Pons (tissue), 1 donor: ENCODE data around the gene NINJ1.

Source experiments
- DNase-seq: peaks from one replicate; pipeline ENCODE4 v3.0.0-alpha.2; 2016; ENCODE audit warnings: low spot score

Gene NINJ1

DNA sequence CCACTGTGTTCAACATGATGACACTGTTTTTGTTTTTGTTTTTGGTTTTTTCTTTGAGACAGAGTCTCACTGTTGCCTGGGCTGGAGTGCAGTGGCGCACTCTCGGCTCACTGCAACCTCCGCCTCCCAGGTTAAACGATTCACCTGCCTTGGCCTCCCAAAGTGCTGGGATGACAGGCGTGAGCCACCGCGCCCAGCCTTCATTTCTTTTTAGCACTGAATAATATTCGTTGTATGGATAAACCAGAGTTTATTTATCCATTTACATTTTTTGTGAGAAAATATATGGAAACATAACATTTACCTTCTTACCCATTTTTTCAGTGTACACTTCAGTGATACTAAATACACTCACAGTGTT is 33.8 kb downstream of the NINJ1 start:
- DNase-seq: no peak

DNA sequence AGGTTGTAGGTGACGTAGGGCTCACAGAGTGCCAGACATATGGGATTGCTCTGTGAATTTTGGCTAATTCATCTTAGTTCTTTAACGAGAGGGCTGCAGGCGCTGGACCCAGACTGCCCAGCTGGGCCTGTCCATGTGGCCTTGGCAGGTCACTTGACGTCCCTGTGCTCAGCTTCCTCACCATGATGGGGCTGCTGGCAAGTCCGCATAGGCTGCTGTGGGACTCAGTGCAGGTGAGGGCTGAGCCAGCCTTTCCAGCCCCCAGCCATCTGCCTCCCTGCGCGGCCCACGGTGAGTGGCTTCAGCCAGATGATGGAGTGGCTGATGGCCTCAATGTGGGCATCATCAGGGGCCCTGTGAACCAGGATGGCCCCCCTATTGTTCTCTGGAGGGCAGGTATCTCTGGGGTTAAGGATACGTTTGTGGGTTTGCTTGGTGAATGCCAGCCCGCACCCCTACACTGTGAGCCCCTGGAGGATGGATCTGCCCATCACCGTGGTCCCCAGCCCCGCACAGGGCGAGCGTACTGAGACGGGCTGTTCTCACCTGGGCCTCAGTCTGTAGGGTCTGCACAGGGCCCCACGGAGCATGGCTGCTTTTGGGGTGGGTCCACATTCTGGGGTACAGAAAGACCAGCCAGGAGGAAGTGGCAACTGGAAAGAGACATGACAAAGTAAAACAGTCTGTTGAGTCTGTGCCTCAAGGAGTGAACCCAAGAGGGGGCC is 34.3 kb downstream of the NINJ1 start:
- DNase-seq: no peak

DNA sequence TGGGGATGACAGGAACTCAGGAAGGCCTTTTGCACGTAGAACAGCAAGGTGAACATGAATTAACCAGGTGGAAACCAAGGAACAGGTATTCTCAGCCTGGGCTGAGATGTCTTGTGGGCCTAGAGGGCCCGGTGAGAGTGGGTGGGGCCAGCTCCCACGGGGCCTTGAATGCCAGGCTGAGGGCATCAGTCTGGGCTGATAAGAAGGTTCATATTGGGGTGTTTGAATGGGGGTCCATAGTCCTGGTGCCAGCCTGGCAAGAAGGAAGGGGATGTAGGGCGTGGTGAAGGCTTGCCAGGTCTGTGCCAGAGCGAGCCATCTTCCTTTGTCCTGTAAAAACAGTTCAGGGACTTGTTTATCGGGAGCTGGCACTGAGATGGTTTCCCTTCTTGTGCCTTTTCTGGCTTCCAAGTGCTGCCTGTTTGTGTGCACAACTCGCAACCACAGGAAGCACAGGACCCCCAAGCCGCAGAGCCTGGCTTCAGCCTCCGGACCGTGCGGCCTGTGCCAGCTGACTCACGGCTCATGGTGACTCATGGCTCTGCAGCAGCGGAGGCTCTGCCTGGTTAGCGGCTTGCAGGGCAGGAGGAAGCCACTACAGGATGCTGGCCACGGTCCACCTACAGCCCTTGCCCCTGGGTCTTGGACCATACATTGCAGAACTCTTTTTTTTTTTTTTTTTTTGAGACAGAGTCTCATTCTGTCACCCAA is 35.7 kb downstream of the NINJ1 start:
- DNase-seq: peak; percentile 83

DNA sequence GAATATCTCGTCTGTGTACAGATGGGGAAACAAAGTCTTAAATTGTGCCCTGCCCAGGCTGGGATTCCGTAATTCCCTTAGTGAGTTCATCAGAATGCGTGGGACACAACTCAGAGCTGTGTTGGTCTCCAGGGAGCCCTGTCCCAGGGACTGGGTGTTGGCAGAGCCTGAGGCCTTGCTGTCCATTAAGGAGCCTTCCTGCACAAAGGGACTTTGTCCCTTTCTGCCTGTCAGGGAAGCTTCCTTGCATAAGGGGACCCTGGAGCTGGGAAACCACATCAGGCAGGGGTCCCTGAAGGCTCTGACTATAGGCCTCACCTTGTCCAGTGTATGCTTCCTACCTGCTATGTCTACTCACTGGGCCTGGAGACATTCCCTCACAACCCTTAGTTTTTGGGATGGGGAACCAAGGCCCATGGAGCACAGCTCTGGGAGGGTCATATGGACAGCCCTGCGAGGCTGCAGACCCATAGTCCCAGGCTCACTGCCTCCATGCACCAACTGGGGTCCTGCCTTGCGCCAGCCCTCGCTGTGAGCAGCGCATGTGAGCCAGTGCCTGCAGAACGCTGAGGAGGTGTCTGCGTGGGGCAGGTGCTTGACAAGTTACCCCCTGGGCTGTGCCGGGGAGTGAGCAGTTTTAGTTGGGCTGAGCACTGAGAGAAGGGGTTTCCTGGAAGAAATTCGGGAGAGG is 36.4 kb downstream of the NINJ1 start:
- peak; percentile 78 for DNase-seq

DNA sequence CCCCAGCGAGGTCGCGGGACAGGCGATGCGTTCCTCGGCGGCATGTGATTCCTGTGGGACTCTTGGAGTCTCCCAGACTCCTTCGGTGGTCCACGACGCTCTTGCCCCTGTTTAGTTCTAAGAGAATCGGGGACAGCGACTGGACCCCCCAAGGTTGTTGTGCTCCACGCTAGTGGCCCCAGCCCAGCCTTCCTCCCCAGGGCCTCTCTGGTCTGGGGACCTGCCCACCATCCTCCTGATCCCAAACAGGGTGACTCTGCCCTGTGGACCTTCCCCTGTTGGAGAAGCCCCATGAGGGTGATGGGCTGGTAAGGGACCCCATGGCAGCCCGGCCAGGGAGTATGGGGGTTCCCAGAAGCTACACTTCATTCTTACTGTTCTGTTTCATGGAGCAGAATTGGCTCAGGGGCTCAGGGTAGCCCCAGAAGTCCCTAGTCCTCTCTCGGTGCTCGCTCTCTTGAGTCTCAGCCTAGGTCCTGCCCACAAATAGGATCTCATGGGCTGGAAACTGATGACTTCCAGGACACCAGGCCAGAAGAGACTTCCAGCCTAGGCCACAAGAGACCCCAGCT is 37.2 kb downstream of the NINJ1 start:
- DNase-seq: no peak

DNA sequence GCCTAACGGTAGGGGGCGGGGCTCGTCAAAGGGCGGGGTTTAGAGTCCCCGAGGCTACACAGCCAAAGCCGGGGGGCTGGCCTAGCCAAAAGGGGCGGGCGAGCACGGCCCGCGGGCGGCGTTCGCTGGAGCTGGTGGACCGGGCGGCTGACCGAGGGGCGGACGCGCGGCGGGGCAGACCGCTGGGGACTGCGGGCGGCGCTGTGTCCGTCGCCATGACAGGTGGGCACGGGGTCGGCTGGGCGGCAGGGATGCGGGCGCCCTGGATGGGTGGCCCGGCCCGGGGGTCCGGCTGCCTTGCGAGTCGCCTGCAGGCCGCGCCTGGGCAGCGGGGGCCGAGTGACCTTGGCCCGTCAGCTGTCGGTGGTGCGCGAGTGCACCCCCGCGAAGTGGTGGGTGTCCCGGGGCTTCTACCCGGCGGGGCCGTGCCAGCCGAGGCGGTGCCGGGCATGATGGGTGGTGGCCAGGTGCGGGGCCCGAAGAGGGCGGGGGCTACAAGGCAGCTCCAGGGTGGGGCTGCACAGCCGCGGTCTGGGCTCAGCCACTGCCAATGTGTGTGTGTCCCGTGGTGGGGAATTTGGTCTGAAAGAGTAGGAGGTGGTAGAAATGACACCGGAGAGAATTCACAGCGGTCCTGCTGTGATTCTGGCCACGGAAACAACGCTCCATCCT is 37.8 kb downstream of the NINJ1 start, which contains the start of gene CARD19:
TSS of gene CARD19 (plus strand) at position 87 of the 672 bp plus-strand sequence. CDS start at position 216, 129 bp downstream.
- peak; percentile 42 for DNase-seq

DNA sequence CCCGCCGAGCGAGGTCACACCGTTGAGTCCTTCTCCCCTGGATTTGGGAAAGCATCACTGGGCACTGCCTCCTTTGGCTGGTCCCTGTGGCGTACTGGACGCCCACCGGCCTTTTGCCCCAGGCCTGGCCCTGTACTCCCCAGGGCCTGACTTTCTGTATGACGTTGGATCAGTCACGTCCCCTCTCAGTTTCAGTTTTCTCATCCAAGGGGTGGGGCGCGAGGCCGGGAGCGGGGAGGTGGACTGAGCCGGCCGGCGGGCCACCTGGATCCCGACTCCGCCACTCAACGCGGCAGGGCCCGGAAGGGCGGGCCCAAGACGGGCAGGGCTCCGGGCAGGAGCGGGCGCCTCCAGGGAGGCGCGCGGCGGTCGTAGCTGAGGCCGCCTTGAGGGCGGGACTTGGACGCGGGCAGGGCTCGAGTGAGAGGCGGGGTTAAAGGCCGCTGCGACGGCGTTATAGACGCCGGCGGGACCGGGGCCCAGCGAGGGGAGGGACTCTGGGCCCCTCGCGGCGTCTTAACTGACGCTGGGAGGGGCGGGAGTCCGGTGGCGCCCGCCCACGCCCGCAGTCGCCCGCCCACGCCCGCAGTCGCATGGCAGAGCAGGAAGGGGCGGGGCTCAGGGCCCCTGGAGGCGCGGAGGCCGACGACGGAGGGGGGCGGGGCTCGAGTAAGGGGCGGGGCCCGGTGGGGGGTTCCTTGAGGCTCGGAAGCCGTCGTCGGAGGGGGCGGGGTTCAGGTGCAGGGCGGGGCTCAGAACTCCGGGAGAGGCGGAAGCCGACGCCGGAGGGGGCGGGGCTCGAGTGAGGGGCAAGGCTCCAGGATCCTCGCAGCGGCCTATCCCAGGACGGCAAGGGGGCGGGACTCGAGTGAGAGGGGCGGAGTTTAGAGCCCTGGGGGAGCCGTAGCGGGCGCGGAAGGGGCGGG is 38.6 kb downstream of the NINJ1 start:
- DNase-seq: peak; percentile 98

DNA sequence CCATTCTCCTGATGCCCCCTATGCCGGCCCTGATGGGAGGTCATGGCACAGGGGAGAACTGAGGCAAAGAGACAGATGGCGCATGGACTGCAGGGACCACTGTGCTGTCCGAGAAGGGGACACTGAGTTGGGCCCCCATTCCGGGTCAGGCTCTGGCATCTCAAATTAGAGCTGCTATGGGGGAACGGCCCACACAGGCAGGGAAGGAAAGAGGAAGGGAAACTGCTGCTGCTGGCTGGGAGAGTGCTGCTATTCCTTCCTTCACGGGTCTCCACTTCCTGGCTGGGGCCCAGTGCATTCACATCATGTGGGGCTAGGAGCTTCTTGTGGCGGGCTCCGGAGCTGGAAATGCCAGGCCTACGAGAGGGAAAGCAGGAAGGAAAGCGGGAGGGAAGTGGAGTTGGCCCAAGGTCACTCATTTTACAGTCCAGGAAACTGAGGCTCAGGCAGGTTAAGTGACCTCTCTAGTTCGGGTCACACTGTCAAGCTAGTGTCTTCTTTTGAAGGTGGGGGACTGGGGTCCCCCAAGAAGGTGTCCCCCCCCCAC is 39.3 kb downstream of the NINJ1 start:
- DNase-seq: peak; percentile 72

DNA sequence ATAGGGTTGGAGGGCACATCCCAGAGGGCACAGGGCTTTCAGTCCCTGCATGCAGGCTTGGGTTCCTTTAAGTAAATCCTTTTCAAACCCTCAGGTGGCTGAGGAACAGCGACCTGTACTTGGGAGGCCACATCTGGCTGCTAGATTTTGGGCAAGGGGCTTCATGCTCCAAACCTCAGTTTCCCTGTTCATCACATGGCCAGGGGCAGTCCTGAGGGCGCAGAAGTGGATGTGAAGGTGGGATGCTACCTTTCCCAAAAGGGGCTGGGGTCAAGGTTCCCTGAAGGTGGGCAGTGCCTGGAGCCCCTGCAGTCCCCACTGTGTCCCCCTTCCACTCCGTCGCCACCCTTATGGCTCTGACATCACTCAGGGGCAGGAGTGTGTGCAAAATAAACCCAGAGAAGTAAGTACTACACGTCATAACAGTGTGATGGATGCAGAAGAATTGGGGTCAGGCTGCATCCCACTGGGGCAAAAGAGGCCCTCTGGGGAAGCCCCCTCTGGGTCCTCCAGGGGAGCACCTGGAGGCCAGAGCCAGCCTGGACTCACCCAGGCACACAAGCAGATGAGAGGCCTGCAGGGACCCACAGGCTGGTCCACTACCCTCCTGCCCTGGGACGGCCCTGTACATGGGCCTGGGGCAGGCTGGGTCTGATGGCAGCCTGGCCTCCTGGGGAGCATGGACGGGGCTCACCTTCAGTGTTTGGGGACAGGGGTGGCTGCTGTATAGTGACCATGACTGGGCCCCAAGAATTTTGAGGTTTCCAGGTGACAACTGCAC is 40.0 kb downstream of the NINJ1 start:
- no peak for DNase-seq

DNA sequence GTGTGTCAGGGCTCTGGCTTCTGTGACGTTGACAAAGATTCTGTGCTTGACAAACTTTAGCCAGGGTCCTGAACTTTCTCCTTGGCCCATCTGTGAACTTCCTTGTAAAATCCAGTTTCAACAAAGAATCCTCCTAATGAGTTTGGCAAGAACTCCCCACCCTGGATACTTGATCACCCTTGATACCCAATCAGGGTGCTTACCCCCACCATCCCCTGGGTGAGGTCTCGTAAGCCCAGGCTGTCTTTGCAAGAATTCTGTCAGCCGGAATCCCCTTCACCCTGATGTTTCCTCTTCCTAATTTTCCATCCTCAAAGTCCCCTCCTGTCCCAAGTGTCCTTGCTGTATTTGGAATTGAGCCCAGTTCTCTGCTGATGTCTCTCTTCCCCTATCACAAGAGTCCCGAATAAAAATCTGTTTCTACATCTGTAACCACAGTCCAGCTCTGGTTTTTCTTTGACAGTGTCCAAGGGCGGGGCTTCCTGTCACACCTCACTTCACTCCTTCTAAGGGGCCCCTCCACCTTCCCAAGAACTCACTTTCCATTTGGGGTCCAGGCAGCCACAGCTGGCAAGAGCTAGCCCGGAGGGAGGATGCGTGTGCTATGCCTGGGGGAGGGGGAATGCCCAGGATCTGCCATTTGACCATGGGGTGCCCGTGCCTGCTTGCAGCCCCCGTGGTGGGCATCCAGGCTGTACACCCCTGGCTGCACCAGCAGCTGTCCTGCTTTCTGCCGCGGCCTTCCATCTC is 40.7 kb downstream of the NINJ1 start:
- peak; percentile 46 for DNase-seq

DNA sequence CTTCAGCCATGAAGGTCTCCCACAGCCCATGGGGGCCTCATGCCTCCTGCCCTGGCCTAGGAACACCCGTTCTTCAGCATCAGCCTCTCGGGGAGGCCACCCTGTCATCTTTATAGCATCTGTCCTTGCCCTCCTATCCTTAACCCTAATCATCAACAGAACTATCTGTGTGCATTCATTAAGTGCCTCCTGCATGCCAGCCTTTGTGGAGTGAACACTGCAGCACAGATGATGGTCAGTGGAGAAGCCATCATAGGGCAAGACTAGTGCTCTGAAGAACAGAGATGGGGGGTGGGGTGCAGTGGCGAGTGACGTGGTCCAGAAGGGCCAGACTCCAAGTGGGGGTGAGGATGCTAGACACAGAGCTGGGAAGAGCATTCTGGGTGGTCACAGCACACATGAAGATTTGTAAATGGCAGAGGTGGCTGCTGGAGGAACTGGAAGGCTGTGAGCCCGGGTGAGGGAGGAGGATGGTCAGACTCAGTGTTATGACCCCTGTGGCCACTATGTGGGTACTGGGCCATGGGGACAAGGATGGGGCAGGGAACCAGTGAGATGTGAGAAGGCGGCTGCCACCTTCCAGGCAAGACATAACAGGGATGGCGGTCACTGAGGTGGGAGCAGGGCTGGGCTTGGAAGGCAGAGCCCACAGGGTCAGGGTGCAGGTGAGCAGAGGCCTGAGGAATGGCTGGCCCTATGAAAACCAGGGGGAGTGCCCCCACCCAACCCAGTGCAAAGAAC is 41.6 kb downstream of the NINJ1 start:
- DNase-seq: no peak

DNA sequence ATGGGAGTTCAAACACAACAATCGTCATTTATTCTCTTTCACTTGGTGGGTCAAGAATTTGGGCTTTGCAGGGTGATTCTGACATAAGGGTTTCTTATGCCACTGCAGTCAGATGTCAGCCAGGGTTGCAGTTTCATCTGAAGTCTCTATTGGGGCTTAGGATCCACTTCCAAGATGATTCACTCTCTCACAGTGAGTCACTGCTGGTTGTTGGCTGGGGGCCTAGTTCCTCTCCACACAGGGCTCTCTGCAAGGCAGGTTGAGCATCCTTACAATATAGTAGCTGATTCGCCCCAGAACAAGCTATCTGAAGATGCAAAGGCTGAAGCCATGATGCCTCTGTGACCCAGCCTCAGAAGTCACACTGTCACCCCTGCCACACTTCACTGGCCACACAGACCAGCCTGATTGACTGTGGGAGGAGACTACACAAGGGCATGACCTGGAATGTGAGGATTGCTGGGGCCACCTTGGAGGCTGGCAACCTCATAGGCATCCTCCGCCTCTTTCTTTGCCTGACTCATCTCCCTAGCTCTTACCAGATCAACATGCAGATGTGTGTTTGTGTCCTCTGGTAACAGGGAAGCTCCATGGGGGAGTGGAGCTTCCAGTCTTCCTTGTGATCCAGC is 42.5 kb downstream of the NINJ1 start:
- DNase-seq: no peak

DNA sequence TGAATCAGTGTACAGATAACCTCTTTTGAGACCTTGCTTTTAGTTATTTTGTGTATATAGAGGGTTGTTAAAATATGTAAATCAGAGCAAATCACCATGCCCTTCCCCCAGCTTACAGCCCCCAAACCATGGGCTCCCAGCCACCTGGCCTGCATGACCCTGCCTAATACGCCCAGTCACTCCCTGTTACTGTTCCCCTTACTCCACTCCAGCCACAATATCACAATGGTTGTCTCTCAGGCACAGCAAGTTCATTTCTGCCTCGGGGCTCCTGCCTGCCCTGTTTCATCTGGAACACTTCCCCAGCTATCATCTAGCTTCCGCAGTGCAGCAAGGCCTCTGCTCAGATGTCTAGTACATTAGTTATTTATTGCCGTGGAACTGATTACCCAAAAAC is 43.0 kb downstream of the NINJ1 start:
- DNase-seq: no peak

DNA sequence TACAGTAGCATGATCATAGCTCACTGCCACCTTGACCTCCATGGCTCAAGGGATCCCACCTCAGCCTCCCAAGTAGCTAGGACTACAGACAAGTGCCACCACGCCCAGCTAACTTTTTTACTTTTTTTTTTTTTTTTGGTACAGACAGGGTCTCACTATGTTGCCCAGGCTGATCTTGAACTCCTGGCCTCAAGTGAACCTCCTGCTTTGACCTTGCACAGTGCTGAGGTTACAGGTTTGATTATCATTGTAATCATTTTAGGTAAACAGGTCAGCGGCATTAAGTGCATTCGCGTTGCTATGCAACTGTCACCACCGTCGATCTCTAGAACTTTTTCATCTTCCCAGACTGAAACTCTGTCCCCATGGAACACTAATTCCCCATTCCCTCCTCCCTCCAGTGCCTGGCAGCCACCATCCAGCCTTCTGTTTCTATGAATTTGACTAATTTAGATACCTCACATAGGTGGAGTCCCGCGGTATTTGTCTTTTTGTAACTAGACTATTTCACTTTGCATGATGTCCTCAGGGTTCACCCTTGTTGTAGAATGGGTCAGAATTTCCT is 43.9 kb downstream of the NINJ1 start:
- DNase-seq: no peak

DNA sequence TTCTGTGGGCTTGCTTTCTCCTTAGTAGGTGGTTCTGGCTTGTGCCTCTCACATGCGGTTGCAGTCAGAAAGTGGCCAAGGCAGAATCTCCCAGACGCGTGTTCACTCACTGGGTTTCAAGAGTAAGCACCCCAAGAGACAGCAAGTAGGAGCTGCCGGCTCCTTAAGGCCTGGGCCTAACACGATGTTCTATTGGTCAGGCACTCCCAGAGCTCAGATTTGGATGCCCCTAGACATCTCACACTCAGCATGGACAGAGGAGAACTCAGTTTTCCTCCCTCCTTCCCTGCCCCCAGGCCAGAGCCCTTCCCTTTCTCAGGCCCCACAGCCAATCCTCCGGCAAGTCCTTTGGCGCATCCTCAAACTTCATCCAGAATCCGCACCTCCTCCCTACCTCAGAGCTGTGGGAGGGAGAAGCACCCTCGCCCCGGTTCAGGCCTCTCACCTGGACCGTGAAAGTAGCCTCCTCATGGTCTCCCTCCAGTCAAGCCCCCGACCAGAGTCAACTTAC is 44.5 kb downstream of the NINJ1 start:
- no peak for DNase-seq

DNA sequence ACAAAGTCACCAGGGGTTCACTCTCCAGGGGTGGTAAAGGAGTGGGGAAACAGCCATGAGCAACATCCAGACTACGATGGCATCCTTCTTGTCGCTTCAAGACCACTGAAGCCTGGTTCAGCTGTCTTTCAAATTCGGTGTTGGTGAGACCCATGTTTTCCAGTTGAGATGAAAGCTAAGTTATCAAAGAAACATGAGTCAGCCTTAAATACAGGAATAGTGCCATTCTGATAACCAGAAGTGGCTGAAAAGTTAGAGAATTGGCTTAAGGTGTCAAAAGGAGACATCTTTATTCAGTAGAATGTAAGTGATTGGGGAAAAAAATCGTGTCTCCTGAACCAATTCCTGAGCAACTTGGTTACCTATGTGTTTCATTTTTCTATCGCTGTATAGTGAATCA is 45.0 kb downstream of the NINJ1 start:
- DNase-seq: no peak

DNA sequence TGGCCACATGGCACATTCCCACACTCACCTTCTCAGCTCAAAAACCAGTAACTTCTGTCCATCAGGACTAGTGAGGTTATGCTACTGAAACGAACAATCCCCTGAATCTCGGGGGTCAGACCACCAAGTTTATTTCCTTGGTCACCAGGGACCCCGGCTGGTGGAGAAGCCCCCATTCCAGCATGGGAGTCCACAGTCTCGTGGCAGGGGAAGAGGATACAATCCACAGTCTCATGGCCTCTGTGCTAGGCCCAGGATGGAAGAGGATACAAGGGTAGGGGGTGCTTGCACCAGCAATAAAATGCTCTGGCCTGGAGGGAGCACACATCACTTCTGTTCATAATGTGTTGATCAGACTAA is 45.4 kb downstream of the NINJ1 start:
- DNase-seq: no peak
